ENCODE results near the gene OBSCN.

OBSCN gene

GRCh38 chr1:228408869-228409805, 201.3 kb downstream of the OBSCN start:
- peak; percentile 17 for DNase-seq

GRCh38 chr1:228410015-228410414, 202.2 kb downstream of the OBSCN start:
- no peak for DNase-seq

GRCh38 chr1:228410671-228411070, 202.8 kb downstream of the OBSCN start:
- peak; percentile 24 for DNase-seq

- no peak for DNase-seq
Observed at GRCh38 chr1:228411121-228411520, 203.3 kb downstream of the OBSCN start.

- DNase-seq, result no peak
Observed at GRCh38 chr1:228411548-228412430, 203.9 kb downstream of the OBSCN start.

GRCh38 chr1:228413241-228414010, 205.6 kb downstream of the OBSCN start:
- no peak for DNase-seq

GRCh38 chr1:228414511-228415211, 206.8 kb downstream of the OBSCN start:
- no peak for DNase-seq

GRCh38 chr1:228415221-228415620, 207.4 kb downstream of the OBSCN start:
- no peak for DNase-seq

GRCh38 chr1:228415853-228416216, 208.0 kb downstream of the OBSCN start:
- no peak for DNase-seq

GRCh38 chr1:228416217-228416933, 208.5 kb downstream of the OBSCN start, which contains the start of gene TRIM17:
TRIM17 (minus strand) TSS chr1:228416861; CDS start chr1:228415072, 1,789 bp downstream.
- DNase-seq, result peak; percentile 63

- DNase-seq, result no peak
Observed at GRCh38 chr1:228417061-228417460, 209.2 kb downstream of the OBSCN start.

GRCh38 chr1:228417483-228418203, 209.8 kb downstream of the OBSCN start:
- DNase-seq, result no peak

GRCh38 chr1:228420968-228421826, 213.4 kb downstream of the OBSCN start:
- no peak for DNase-seq

GRCh38 chr1:228423404-228424053, 215.7 kb downstream of the OBSCN start:
- no peak for DNase-seq

- DNase-seq, result no peak
Observed at GRCh38 chr1:228424685-228425660, 217.1 kb downstream of the OBSCN start.

GRCh38 chr1:228426518-228427175, 218.8 kb downstream of the OBSCN start:
- DNase-seq, result no peak

- no peak for DNase-seq
Observed at GRCh38 chr1:228428412-228428811, 220.6 kb downstream of the OBSCN start.
